IMR-90 (cell line): ENCODE results near the gene KLHDC10. TPM values are rescaled to one million over a fixed set of nuclear protein-coding genes. Genes with fewer than 3 reads are reported as not detected.
A peak's percentile ranks its signal among the peaks of the same experiment; 100 is the strongest.

Source experiments
- ATAC-seq: fragments of 200-7000 bp; cut with Tn5 transposase; 2 replicates; pipeline ENCODE4 v1.9.1; 2020; ENCODE audit warnings: low read depth, mild to moderate bottlenecking, moderate library complexity
- BruUV-seq: library from RNA; stranded (reverse); fragments of 400-500 nt; replicated peaks from 2 replicates; lab custom pipeline; 2021; lab: Mats Ljungman, UMichigan
- CTCF ChIA-PET: fragments of 300-600 bp; formaldehyde crosslinking; extraction: SDS; loops from one replicate; lab custom pipeline; 2021; ENCODE audit warnings: antibody characterized with exemption; lab: Yijun Ruan, JAX
- POLR2A ChIA-PET: fragments of 300-600 bp; sonication (Branson Sonifier 250); formaldehyde crosslinking; loops from one replicate; lab custom pipeline; 2022; ENCODE audit warnings: antibody characterized with exemption; ENCODE audit not compliant: unreplicated experiment; lab: Charles Lee
- DNase-seq: peaks from one replicate; pipeline ENCODE4 v3.0.0; 2013
- H2AFZ ChIP-seq: replicated peaks from 2 replicates; pipeline ENCODE3; 2013; ENCODE audit warnings: low read length, mild to moderate bottlenecking; ENCODE audit not compliant: poor library complexity
- H2AK5ac ChIP-seq: 2 replicates; pipeline ENCODE4 v1.6.1; 2013; ENCODE audit warnings: low read depth, low read length, inconsistent platforms
- H2AK9ac ChIP-seq: replicated peaks from 2 replicates; pipeline ENCODE3; 2013; ENCODE audit warnings: mild to moderate bottlenecking, low read depth, low read length, moderate library complexity; ENCODE audit not compliant: poor library complexity
- H2BK120ac ChIP-seq: 2 replicates; pipeline ENCODE4 v1.6.1; 2013; ENCODE audit warnings: low read depth, low read length, inconsistent platforms
- H2BK15ac ChIP-seq: 3 replicates; pipeline ENCODE4 v1.6.1; 2013; ENCODE audit warnings: low read depth, low read length, inconsistent platforms
- H2BK20ac ChIP-seq: 2 replicates; pipeline ENCODE4 v1.6.1; 2013; ENCODE audit warnings: low read depth, mild to moderate bottlenecking, inconsistent platforms, low read length, moderate library complexity
- H2BK5ac ChIP-seq: 2 replicates; pipeline ENCODE4 v1.6.1; 2013; ENCODE audit warnings: mild to moderate bottlenecking, low read depth, low read length, inconsistent platforms; ENCODE audit not compliant: poor library complexity, severe bottlenecking
- H3K14ac ChIP-seq: replicated peaks from 2 replicates; pipeline ENCODE4 v1.6.1; 2013; ENCODE audit warnings: low read depth, low read length, inconsistent platforms
- H3K18ac ChIP-seq: 2 replicates; pipeline ENCODE4 v1.6.1; 2013; ENCODE audit warnings: low read depth, low read length, control low read depth
- H3K23ac ChIP-seq: 2 replicates; pipeline ENCODE4 v1.6.1; 2013; ENCODE audit warnings: low read depth, low read length, inconsistent platforms
- H3K27ac ChIP-seq: 2 replicates; pipeline ENCODE4 v1.5.1; 2013; ENCODE audit warnings: mild to moderate bottlenecking, control low read depth, low read length; ENCODE audit not compliant: insufficient read depth
- H3K27me3 ChIP-seq: 2 replicates; pipeline ENCODE4 v1.6.1; 2013; ENCODE audit warnings: low read length; ENCODE audit not compliant: control insufficient read depth, insufficient read depth
- H3K36me3 ChIP-seq: 2 replicates; pipeline ENCODE4 v1.6.1; 2013; ENCODE audit warnings: low read length, mixed read lengths; ENCODE audit not compliant: control insufficient read depth, insufficient read depth
- H3K4ac ChIP-seq: 2 replicates; pipeline ENCODE4 v1.6.1; 2013; ENCODE audit warnings: low read depth, low read length, inconsistent platforms
- H3K4me1 ChIP-seq: 2 replicates; pipeline ENCODE4 v1.6.1; 2013; ENCODE audit warnings: low read length, mixed read lengths; ENCODE audit not compliant: control insufficient read depth, insufficient read depth
- H3K4me2 ChIP-seq: 2 replicates; pipeline ENCODE4 v1.6.1; 2013; ENCODE audit warnings: low read depth, mild to moderate bottlenecking, control low read depth, low read length, moderate library complexity
- H3K4me3 ChIP-seq: 2 replicates; pipeline ENCODE4 v1.5.1; 2013; ENCODE audit warnings: low read depth, mild to moderate bottlenecking, control low read depth, low read length, moderate library complexity; ENCODE audit not compliant: insufficient read depth
- H3K56ac ChIP-seq: 2 replicates; pipeline ENCODE4 v1.6.1; 2013; ENCODE audit warnings: low read length, inconsistent platforms; ENCODE audit not compliant: insufficient read depth; ENCODE audit errors: extremely low read depth
- H3K79me1 ChIP-seq, 2 experiments: 2 replicates each; pipeline ENCODE4 v1.6.1; 2013; ENCODE audit warnings: low read length in 2 of 2, inconsistent platforms in 1 of 2, low read depth in 1 of 2
- H3K9ac ChIP-seq: 2 replicates; pipeline ENCODE4 v1.6.1; 2013; ENCODE audit warnings: low read depth, low read length, control low read depth
- H3K9me1 ChIP-seq: 2 replicates; pipeline ENCODE4 v1.6.1; 2013; ENCODE audit warnings: low read length, inconsistent platforms; ENCODE audit not compliant: insufficient read depth
- H3K9me3 ChIP-seq: 2 replicates; pipeline ENCODE4 v1.6.1; 2013; ENCODE audit warnings: low read length; ENCODE audit not compliant: control insufficient read depth, insufficient read depth
- H4K20me1 ChIP-seq: 2 replicates; pipeline ENCODE4 v1.6.1; 2013; ENCODE audit warnings: low read length, inconsistent platforms; ENCODE audit not compliant: insufficient read depth
- H4K5ac ChIP-seq: 2 replicates; pipeline ENCODE4 v1.6.1; 2013; ENCODE audit warnings: mild to moderate bottlenecking, low read depth, low read length, control low read depth
- H4K8ac ChIP-seq, 2 experiments: 2 replicates each; pipeline ENCODE4 v1.6.1; 2013; ENCODE audit warnings: low read depth in 2 of 2, low read length in 2 of 2, control low read depth in 1 of 2, inconsistent platforms in 1 of 2
- H4K91ac ChIP-seq: 2 replicates; pipeline ENCODE4 v1.6.1; 2013; ENCODE audit warnings: low read depth, low read length, inconsistent platforms; ENCODE audit not compliant: insufficient read depth
- BHLHE40 ChIP-seq: fragments of 150-350 bp; IDR thresholded peaks from 2 replicates; pipeline ENCODE4 v1.6.1; 2016; ENCODE audit warnings: mild to moderate bottlenecking, low read depth, low read length
- CEBPB ChIP-seq: IDR thresholded peaks from 2 replicates; pipeline ENCODE4 v1.6.1; 2012; ENCODE audit warnings: low read depth, low read length, improper control_type of control experiment
- ELK1 ChIP-seq: fragments of 150-350 bp; IDR thresholded peaks from 2 replicates; pipeline ENCODE4 v1.6.1; 2016; ENCODE audit warnings: low read depth, mild to moderate bottlenecking, low read length, moderate library complexity, borderline replicate concordance
- MXI1 ChIP-seq: IDR thresholded peaks from 2 replicates; pipeline ENCODE4 v1.6.1; 2012; ENCODE audit warnings: low read depth, mild to moderate bottlenecking, low read length, moderate library complexity, borderline replicate concordance
- RAD21 ChIP-seq: IDR thresholded peaks from 2 replicates; pipeline ENCODE4 v1.6.1; 2012; ENCODE audit warnings: low read length, improper control_type of control experiment
- RCOR1 ChIP-seq: IDR thresholded peaks from 2 replicates; pipeline ENCODE4 v1.6.1; 2012; ENCODE audit warnings: mild to moderate bottlenecking, low read length, improper control_type of control experiment; ENCODE audit not compliant: insufficient replicate concordance
- RFX5 ChIP-seq: IDR thresholded peaks from 2 replicates; pipeline ENCODE4 v1.8.0; 2012; ENCODE audit warnings: low read depth, mild to moderate bottlenecking, low read length, moderate library complexity
- SMC3 ChIP-seq: fragments of 150-350 bp; IDR thresholded peaks from 2 replicates; pipeline ENCODE4 v1.6.1; 2016; ENCODE audit warnings: low read depth, mild to moderate bottlenecking, antibody characterized with exemption, low read length, moderate library complexity
- USF2 ChIP-seq: fragments of 150-350 bp; IDR thresholded peaks from 2 replicates; pipeline ENCODE4 v1.6.1; 2017; ENCODE audit warnings: mild to moderate bottlenecking, antibody characterized with exemption, low read length, low read depth
- WGBS, 2 experiments: methylation state at CpG; one replicate each; pipeline versions ENCODE4 v1.1.5 to v1.1.7; 2013; ENCODE audit warnings: missing lambda C conversion rate in 2 of 2; ENCODE audit not compliant: insufficient read length in 1 of 2; ENCODE audit errors: extremely low coverage in 2 of 2; 5-methylcytosine and 5-hydroxymethylcytosine counted together
- dilution Hi-C: fragments of 300-500 bp; cut with HindIII; formaldehyde crosslinking; loops from one replicate; pipeline ENCODE4 v1.14.3; 2018; ENCODE audit warnings: low sequenced_read_pairs; ENCODE audit not compliant: unreplicated experiment
- in situ Hi-C: fragments of 300-500 bp; cut with MboI; formaldehyde crosslinking; loops from 3 replicates; pipeline ENCODE4 v1.14.3; 2019; ENCODE audit warnings: low sequenced_read_pairs, inconsistent platforms, mixed read lengths
- intact Hi-C: fragments of 100-400 bp; cut with micrococcal nuclease; formaldehyde crosslinking; loops from 2 replicates; pipeline ENCODE4 v1.10.0; 2022
- polyA plus RNA-seq, 3 experiments: library from polyadenylated mRNA; depleted of rRNA; stranded (reverse); fragments of >200 nt; gene quantifications; 2 replicates each; pipeline ENCODE4 v1.2.3, GENCODE V29; 2012; ENCODE audit warnings: low replicate concordance in 1 of 3
- total RNA-seq: library from RNA; depleted of rRNA; stranded (reverse); fragments of >200 nt; gene quantifications from 2 replicates; pipeline ENCODE4 v1.2.3, GENCODE V29; 2012

Gene KLHDC10
- total and polyA plus RNA-seq, 2 of the 4 experiments (the other 2 are of a cell fraction) = 12.4 to 27.1 TPM

GRCh38 chr7:130065500-130066152, 4.7 kb upstream of the KLHDC10 start:
- TF ChIP-seq USF2 (no peak), SMC3 (no peak), MXI1 (0 out of 2 replicates have a peak, but pooled peaks have one; percentile 34), RCOR1 (no peak), RFX5 (no peak), RAD21 (no peak), CEBPB (peak; percentile 80), BHLHE40 (no peak), ELK1 (no peak)
- POLR2A ChIA-PET = no interaction called here
- Histone ChIP-seq H4K91ac (no peak overlapping the region), H3K56ac (no peak overlapping the region), H3K79me1 (no peaks in the 10 kb centered on the region), H3K14ac (no peak overlapping the region), H3K4me3 (no peak overlapping the region), H3K9me1 (no peaks in the 10 kb centered on the region), H2BK5ac (no peak overlapping the region), H4K5ac (no peak overlapping the region), H3K4me1 (peaks cover 4% of the 10 kb centered on the region; the same call in 1 of the 2 replicates), H2BK120ac (no peak overlapping the region), H4K8ac (no peak overlapping the region), H2AFZ (no peak overlapping the region), H2AK5ac (no peak overlapping the region), H3K9ac (no peak overlapping the region), H3K36me3 (no peaks in the 10 kb centered on the region), H3K27ac (no peak overlapping the region), H2BK20ac (no peak overlapping the region), H3K27me3 (no peaks in the 10 kb centered on the region; the same call in 1 of the 2 replicates), H4K20me1 (no peaks in the 10 kb centered on the region), H2BK15ac (no peak overlapping the region), H3K4me2 (no peak overlapping the region), H2AK9ac (no peak overlapping the region), H3K9me3 (no peaks in the 10 kb centered on the region), H3K18ac (no peak overlapping the region), H3K4ac (no peak overlapping the region), H3K23ac (no peak overlapping the region)
- ATAC-seq = no peak
- dilution Hi-C loops = no loop called here
- BruUV-seq = no TSS peak
- intact Hi-C loops = no loop called here
- CTCF ChIA-PET = no interaction called here
- in situ Hi-C loops = loop anchor here (10.0 kb wide), 1 partner anchor 659 kb away; no protein-coding TSS in a partner anchor
- 80% methylated on average over 2 of the region's 6 CpGs; no CpG with 5 or more reads in 1 of the 2 experiments for WGBS, 2 experiments
- DNase-seq = peak; percentile 37
